Amniotic epithelial cell (primary cell): Measurements from ENCODE around the gene LRP3.

Source experiments
- DNase-seq: peaks from one replicate; pipeline ENCODE4 v3.0.0-alpha.2; 2010; ENCODE audit warnings: low read depth

Gene LRP3

DNA sequence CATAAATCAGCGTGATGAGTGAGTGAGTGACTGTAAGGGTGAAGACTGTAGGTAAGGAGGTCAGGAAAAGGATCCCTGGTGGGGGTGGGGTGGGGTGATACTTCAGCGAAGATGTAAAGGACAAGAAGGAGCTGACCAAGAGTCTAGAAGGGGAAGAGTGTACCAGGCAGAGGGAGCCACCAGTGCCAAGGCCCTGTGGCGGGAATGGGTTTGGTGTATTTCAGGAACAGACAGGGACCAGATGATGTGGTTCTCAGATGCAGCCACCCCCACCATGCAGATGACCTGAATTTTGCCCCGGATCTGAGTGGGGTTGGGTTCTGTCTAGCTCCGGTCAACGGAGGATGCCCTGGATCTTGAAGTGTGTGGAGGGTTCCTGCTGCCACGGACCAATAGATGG is 61.7 kb downstream of the LRP3 start:
- no peak for DNase-seq

DNA sequence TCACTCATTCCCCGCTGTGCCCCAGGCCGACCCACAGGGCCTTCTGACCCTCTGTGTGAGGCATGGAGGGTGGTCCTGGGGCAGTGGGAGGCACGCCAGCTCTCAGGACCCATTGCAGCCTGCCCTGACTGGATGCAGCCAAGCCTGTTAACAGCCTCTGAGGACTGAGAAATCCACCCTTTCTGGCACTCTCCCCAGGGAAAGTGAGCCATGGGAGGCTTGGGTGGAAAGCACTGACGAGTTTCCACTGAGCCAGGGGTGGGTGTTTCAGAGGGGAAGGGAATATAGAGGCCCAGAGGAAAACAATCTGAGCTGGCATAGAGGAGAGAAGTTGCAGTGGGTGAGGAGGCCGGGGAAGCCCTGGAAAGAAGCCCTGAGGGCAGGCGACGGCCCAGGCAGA is 62.1 kb downstream of the LRP3 start:
- DNase-seq: no peak

- no peak for DNase-seq
Observed at GRCh38 chr19:33257828-33258227, 63.7 kb downstream of the LRP3 start.
